Stomach (tissue), 9 donors: Measurements from ENCODE around the gene MOK. TPM values are rescaled to one million over a fixed set of nuclear protein-coding genes. Genes with fewer than 3 reads are reported as not detected.
"Not testable (repeated sequence)": the region's sequence is repeated elsewhere in the genome, so short reads cannot be mapped to it uniquely, and the experiment has no call there.

Experiments used
- DNase-seq, 2 donors: peaks; one replicate each; pipeline versions ENCODE4 v3.0.0 to v3.0.0-alpha.2; 2013 to 2019
- H3K27ac ChIP-seq, 5 donors: fragments of 200-600 bp in 4 of 5; sonication (generic) in 4 of 5; one replicate each; pipeline ENCODE4 v1.5.1; 2013 to 2019; ENCODE audit warnings: mild to moderate bottlenecking in 1 of 5, moderate library complexity in 1 of 5
- H3K27me3 ChIP-seq, 3 donors: fragments of 200-600 bp; sonication (generic); one replicate each; pipeline ENCODE4 v1.5.1; 2017 to 2019; ENCODE audit warnings: mixed run types in 1 of 3
- H3K36me3 ChIP-seq, 4 donors: fragments of 200-600 bp; sonication (generic); 1 replicate in 3 of 4; 2 replicates in 1 of 4; pipeline ENCODE4 v1.5.1; 2016 to 2019
- H3K4me1 ChIP-seq, 4 donors: fragments of 200-600 bp; sonication (generic); one replicate each; pipeline ENCODE4 v1.5.1; 2016 to 2019
- H3K4me3 ChIP-seq, 4 donors: fragments of 200-600 bp; sonication (generic) in 3 of 4; one replicate each; pipeline ENCODE4 v1.5.1; 2016 to 2019; ENCODE audit warnings: mild to moderate bottlenecking in 1 of 4
- H3K9me3 ChIP-seq, 4 donors: fragments of 200-600 bp; sonication (generic); one replicate each; pipeline ENCODE4 v1.5.1; 2016 to 2019
- CTCF ChIP-seq, 7 experiments: fragments of 450-650 bp in 4 of 7; fragments of 200-600 bp in 3 of 7; sonication (generic) in 3 of 7; IDR thresholded peaks; one replicate each; pipeline ENCODE4 v1.5.1; 2016 to 2019; ENCODE audit warnings: antibody characterized with exemption in 7 of 7, control low read depth in 2 of 7, mild to moderate bottlenecking in 1 of 7
- EP300 ChIP-seq: sonication (generic); formaldehyde crosslinking; IDR thresholded peaks from one replicate; pipeline ENCODE4 v1.6.1; 2017; ENCODE audit warnings: antibody characterized with exemption
- POLR2A ChIP-seq, 4 donors: fragments of 450-650 bp; IDR thresholded peaks; one replicate each; pipeline ENCODE4 v1.6.1; 2016; ENCODE audit warnings: antibody characterized with exemption in 4 of 4, control low read depth in 2 of 4, mild to moderate bottlenecking in 1 of 4, moderate library complexity in 1 of 4
- POLR2AphosphoS5 ChIP-seq, 3 donors: sonication (generic); formaldehyde crosslinking; IDR thresholded peaks; one replicate each; pipeline ENCODE4 v1.6.1; 2016; ENCODE audit warnings: antibody characterized with exemption in 3 of 3
- WGBS, 5 donors: extraction: QIAGEN DNeasy Blood & Tissue Kit in 3 of 5; methylation state at CpG; one replicate each; pipeline versions ENCODE4 v1.1.5 to v1.1.7; 2013 to 2018; 5-methylcytosine and 5-hydroxymethylcytosine counted together
- intact Hi-C: fragments of 100-400 bp; cut with DNase I; formaldehyde crosslinking; loops from one replicate; pipeline ENCODE4 v1.15.1; 2023; ENCODE audit warnings: low total_unique reads
- polyA plus RNA-seq, 3 donors: library from polyadenylated mRNA; stranded (reverse); fragments of 200-250 nt; gene quantifications; one replicate each; pipeline ENCODE4 v1.2.3, GENCODE V29; 2013
- total RNA-seq, 5 donors: library from RNA; depleted of rRNA; stranded (reverse); fragments of >200 nt; gene quantifications; one replicate each; pipeline versions ENCODE4 v1.1.0 to v1.2.3, GENCODE V29; 2014 to 2016
- donor health status: healthy with polysubstance abuse.
- donor health status: Bipolar disorder and iron deficiency.
- donor health status: healthy.

MOK gene
- total and polyA plus RNA-seq, 8 donors: 4.2 to 46.9 (median 12.6) TPM

- 77 to 92% (median 80%) methylated on average over 4 of the region's 4 CpGs for WGBS, 5 donors
- no peaks in the 10 kb centered on the region for H3K4me1 ChIP-seq
These were observed 63.8 kb downstream of the MOK start for GRCh38 chr14:102241147-102241546.

GRCh38 chr14:102240481-102240880, 64.5 kb downstream of the MOK start:
- H3K9me3 ChIP-seq, H3K27me3 ChIP-seq, H3K4me3 ChIP-seq, DNase-seq, H3K36me3 ChIP-seq, H3K27ac ChIP-seq, intact Hi-C loops, H3K4me1 ChIP-seq: not testable (repeated sequence)
- WGBS, 5 donors: 92 to 98% (median 93%) methylated on average over 5 of the region's 5 CpGs

More at GRCh38 chr14:102241147-102241546, 63.8 kb downstream of the MOK start:
- intact Hi-C loops: no loop called here
- Histone ChIP-seq H3K4me3 (no peak overlapping the region), H3K27me3 (no peaks in the 10 kb centered on the region), H3K36me3 (no peaks in the 10 kb centered on the region), H3K27ac (no peak overlapping the region), H3K9me3 (no peaks in the 10 kb centered on the region)
- TF ChIP-seq POLR2AphosphoS5 (IDR thresholded peaks at IDR 0.05): no peak
- TF ChIP-seq POLR2A (IDR thresholded peaks at IDR 0.05): no peak
- no peak for TF ChIP-seq CTCF (IDR thresholded peaks at IDR 0.05)
- TF ChIP-seq EP300: no peak
- no peak for DNase-seq

DNA sequence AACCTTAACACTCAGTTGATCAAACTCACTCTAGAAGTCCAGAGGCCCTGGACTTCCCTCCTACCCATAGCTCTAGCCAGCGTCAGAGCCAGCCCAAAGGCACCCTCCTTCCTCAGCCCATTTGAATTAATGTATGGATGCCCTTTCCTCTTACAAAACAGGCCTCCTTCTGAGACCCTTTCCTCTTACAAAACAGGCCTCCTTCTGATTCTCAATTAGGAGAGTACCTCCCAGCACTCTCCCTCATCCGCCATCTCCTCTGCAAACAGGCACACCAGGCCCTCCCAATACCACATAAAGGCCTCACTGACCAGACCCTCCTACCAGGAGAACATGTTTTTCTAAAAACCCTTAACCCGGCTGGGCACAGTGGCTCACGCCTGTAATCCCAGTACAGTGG, 65.7 kb downstream of the MOK start:
- WGBS, 5 donors: 92 to 96% (median 94%) methylated on average over 4 of the region's 4 CpGs
- no peak for DNase-seq
- intact Hi-C loops: loop anchor here (5.0 kb wide), 1 partner anchor 73 kb away; no protein-coding TSS in a partner anchor
- Histone ChIP-seq H3K4me3 (no peak overlapping the region), H3K27ac (no peak overlapping the region), H3K36me3 (no peaks in the 10 kb centered on the region), H3K4me1 (peaks cover 0 to 15% (median 12%) of the 10 kb centered on the region in 4 donors), H3K27me3 (no peaks in the 10 kb centered on the region), H3K9me3 (no peaks in the 10 kb centered on the region)
- TF ChIP-seq POLR2A (IDR thresholded peaks at IDR 0.05): no peak
- no peak for TF ChIP-seq CTCF (IDR thresholded peaks at IDR 0.05)
- no peak for TF ChIP-seq POLR2AphosphoS5 (IDR thresholded peaks at IDR 0.05)
- no peak for TF ChIP-seq EP300

- Histone ChIP-seq H3K4me1 (peaks cover 0 to 15% (median 12%) of the 10 kb centered on the region in 4 donors), H3K27me3 (no peaks in the 10 kb centered on the region), H3K27ac (no peak overlapping the region), H3K9me3 (no peaks in the 10 kb centered on the region), H3K36me3 (no peaks in the 10 kb centered on the region), H3K4me3 (no peak overlapping the region)
- no peak for DNase-seq
- intact Hi-C loops: loop anchor here (5.0 kb wide), 1 partner anchor 74 kb away; no protein-coding TSS in a partner anchor
- WGBS, 5 donors: 90 to 96% (median 93%) methylated on average over 3 of the region's 3 CpGs
- TF ChIP-seq EP300 (no peak), POLR2AphosphoS5 (IDR thresholded peaks at IDR 0.05) (no peak), CTCF (IDR thresholded peaks at IDR 0.05) (no peak), POLR2A (IDR thresholded peaks at IDR 0.05) (no peak)
These were observed 66.2 kb downstream of the MOK start for GRCh38 chr14:102238766-102239165.

DNA sequence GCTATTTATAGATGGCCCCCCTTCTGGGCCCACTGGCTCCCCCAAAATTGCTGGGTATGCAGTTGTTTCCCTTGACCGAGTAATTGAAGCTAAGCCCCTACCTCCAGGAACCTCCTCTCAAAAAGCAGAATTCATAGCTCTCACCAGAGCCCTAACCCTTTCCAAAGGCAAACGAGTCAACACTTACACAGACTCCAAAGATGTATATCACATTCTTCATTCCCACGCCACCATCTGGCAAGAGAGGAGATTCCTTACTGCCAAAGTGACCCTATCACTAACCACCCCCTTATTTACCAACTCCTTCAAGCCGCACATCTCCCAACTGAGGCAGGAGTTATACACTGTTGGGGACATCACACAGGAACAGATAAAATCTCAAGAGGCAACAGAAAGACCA, 66.8 kb downstream of the MOK start:
- no peak for TF ChIP-seq POLR2A (IDR thresholded peaks at IDR 0.05)
- WGBS, 5 donors: 60 to 73% (median 70%) methylated on average over 4 of the region's 4 CpGs
- intact Hi-C loops: loop anchor here (5.0 kb wide), 1 partner anchor 74 kb away; no protein-coding TSS in a partner anchor
- Histone ChIP-seq H3K9me3 (no peaks in the 10 kb centered on the region), H3K36me3 (peaks cover 0 to 6% (median 3%) of the 10 kb centered on the region in 4 donors), H3K4me1 (peaks cover 0 to 15% (median 12%) of the 10 kb centered on the region in 4 donors), H3K27ac (no peak overlapping the region), H3K4me3 (no peak overlapping the region), H3K27me3 (no peaks in the 10 kb centered on the region)
- DNase-seq: no peak
